Heart left ventricle (tissue), 16 donors: ENCODE measurements around the gene DHRS4L2. TPM values are rescaled to one million over a fixed set of nuclear protein-coding genes. Genes with fewer than 3 reads are reported as not detected.
"Not testable (repeated sequence)": the region's sequence is repeated elsewhere in the genome, so short reads cannot be mapped to it uniquely, and the experiment has no call there.

Experiments used
- ATAC-seq, 4 donors: fragments of 200-7000 bp; cut with Tn5 transposase; one replicate each; pipeline ENCODE4 v1.9.1; 2020 to 2022; ENCODE audit warnings: moderate library complexity in 4 of 4, mild to moderate bottlenecking in 3 of 4, moderate number of reproducible peaks in 1 of 4
- DNase-seq, 5 donors: peaks; one replicate each; pipeline ENCODE4 v3.0.0-alpha.2; 2020
- H3K27ac ChIP-seq, 12 donors: fragments of 200-600 bp; sonication (generic) in 4 of 12; one replicate each; pipeline versions ENCODE4 v1.5.0 to v1.8.0; 2016 to 2022; ENCODE audit warnings: mild to moderate bottlenecking in 2 of 12
- H3K27me3 ChIP-seq, 9 donors: fragments of 200-600 bp; sonication (generic) in 2 of 9; one replicate each; pipeline versions ENCODE4 v1.5.1 to v1.8.0; 2016 to 2022; ENCODE audit warnings: mild to moderate bottlenecking in 3 of 9
- H3K36me3 ChIP-seq, 9 donors: fragments of 200-600 bp; sonication (generic) in 2 of 9; one replicate each; pipeline versions ENCODE4 v1.5.0 to v1.8.0; 2018 to 2022; ENCODE audit warnings: mild to moderate bottlenecking in 2 of 9
- H3K4me1 ChIP-seq, 12 donors: fragments of 200-600 bp; sonication (generic) in 4 of 12; one replicate each; pipeline versions ENCODE4 v1.5.0 to v1.8.0; 2016 to 2022; ENCODE audit warnings: mild to moderate bottlenecking in 3 of 12
- H3K4me3 ChIP-seq, 12 donors: fragments of 200-600 bp; sonication (generic) in 4 of 12; one replicate each; pipeline versions ENCODE4 v1.5.0 to v1.8.0; 2017 to 2022; ENCODE audit warnings: mild to moderate bottlenecking in 9 of 12, moderate library complexity in 4 of 12
- H3K9me3 ChIP-seq, 12 donors: fragments of 200-600 bp; sonication (generic) in 4 of 12; one replicate each; pipeline versions ENCODE4 v1.5.0 to v1.8.0; 2016 to 2022; ENCODE audit warnings: mild to moderate bottlenecking in 1 of 12
- POLR2A ChIP-seq, 2 donors: fragments of 450-650 bp; IDR thresholded peaks; one replicate each; pipeline ENCODE4 v1.6.1; 2017; ENCODE audit warnings: antibody characterized with exemption in 2 of 2, mild to moderate bottlenecking in 2 of 2, moderate library complexity in 2 of 2
- WGBS, 4 donors: extraction: QIAGEN DNeasy Blood & Tissue Kit in 2 of 4; methylation state at CpG; one replicate each; pipeline versions ENCODE4 v1.1.5 to v1.1.7; 2013 to 2018; 5-methylcytosine and 5-hydroxymethylcytosine counted together
- intact Hi-C, 10 donors: fragments of 100-400 bp; cut with DNase I; formaldehyde crosslinking; loops; one replicate each; pipeline versions ENCODE4 v1.11.1 to v1.14.2; 2022
- polyA plus RNA-seq, 2 donors: library from polyadenylated mRNA; stranded (reverse); fragments of 200-250 nt; gene quantifications; one replicate each; pipeline ENCODE4 v1.2.3, GENCODE V29; 2013
- total RNA-seq, 9 donors: library from RNA; depleted of rRNA in 2 of 9; stranded (reverse); fragments of >200 nt in 2 of 9; fragmentation: NEBNext Ultra II Directional in 3 of 9; extraction: Animal tissue kit (Norgen Biotek cat#: 25700) in 3 of 9; gene quantifications; one replicate each; pipeline versions ENCODE4 v1.1.0 to v1.2.4, GENCODE V29; 2016 to 2023
- TF ChIP-seq, protein P1 (sequence below), 12 donors: fragments of 200-600 bp; sonication (generic) in 4 of 12; IDR thresholded peaks; one replicate each; pipeline versions ENCODE4 v1.5.0 to v1.8.0; 2018 to 2022; ENCODE audit warnings: antibody characterized with exemption in 12 of 12, mild to moderate bottlenecking in 5 of 12
- donor health status: ischemic (EF 13 %, LVEDD 7.1; RV severe dilation, severe dysfunction).
- donor health status: healthy with polysubstance abuse.
- donor health status: DM: no; HTN: yes; CAD: no.
- donor health status: DM: no; HTN: no; CAD: no.
- donor health status: ischemic (EF 25% LVEDD 6.9; RV normal size, moderate dysfunction).
- donor health status: ischemic (EF 25% LVEDD 5.7; RV mildly dilated, moderate dysfunction).
- donor health status: healthy.
- donor health status: DM: yes; HTN: yes; CAD: no.
- donor health status: ischemic (EF 35%, LVEDD 5.7; RV mildly dilated, moderate dysfunction).
- donor health status: nonischemic (EF 11% LVEDD 7.7; RV severe dilation, severe dysfunction).
- donor health status: DM: yes; HTN: yes; CAD: no.
- donor health status: PGD.
- donor health status: ischemic (EF 29% LVEDD 5.4; RV normal size, mild dysfunction).
- donor health status: nonischemic (EF 23%, LVEDD 6.1; RV moderate dilation, normal function).

Gene DHRS4L2
- total and polyA plus RNA-seq, 11 donors, result 17.9 to 65.9 (median 27.5) TPM

GRCh38 chr14:24037658-24038037 lies 48.9 kb downstream of the DHRS4L2 start:
- H3K36me3 ChIP-seq, result no peaks in the 10 kb centered on the region
- DNase-seq, result no peak
- intact Hi-C loops, result loop anchor here in 5 of 10 donors (1.0 to 5.0 kb wide), 3 partner anchors 23 to 50 kb away; partner anchors contain the start of gene DHRS4L2 (in 2 of the 5)
- H3K27me3 ChIP-seq, result no peaks in the 10 kb centered on the region
- no peak overlapping the region for H3K4me3 ChIP-seq
- no peak for ATAC-seq
- 71 to 82% (median 77%) methylated on average over 14 of the region's 14 CpGs for WGBS, 4 donors
- H3K9me3 ChIP-seq, result peaks cover 0 to 5% (median under 1%) of the 10 kb centered on the region in 12 donors
- H3K4me1 ChIP-seq, result peaks cover 0 to 16% (median 3%) of the 10 kb centered on the region in 12 donors
- H3K27ac ChIP-seq, result no peak overlapping the region
- TF ChIP-seq, protein P1, sequence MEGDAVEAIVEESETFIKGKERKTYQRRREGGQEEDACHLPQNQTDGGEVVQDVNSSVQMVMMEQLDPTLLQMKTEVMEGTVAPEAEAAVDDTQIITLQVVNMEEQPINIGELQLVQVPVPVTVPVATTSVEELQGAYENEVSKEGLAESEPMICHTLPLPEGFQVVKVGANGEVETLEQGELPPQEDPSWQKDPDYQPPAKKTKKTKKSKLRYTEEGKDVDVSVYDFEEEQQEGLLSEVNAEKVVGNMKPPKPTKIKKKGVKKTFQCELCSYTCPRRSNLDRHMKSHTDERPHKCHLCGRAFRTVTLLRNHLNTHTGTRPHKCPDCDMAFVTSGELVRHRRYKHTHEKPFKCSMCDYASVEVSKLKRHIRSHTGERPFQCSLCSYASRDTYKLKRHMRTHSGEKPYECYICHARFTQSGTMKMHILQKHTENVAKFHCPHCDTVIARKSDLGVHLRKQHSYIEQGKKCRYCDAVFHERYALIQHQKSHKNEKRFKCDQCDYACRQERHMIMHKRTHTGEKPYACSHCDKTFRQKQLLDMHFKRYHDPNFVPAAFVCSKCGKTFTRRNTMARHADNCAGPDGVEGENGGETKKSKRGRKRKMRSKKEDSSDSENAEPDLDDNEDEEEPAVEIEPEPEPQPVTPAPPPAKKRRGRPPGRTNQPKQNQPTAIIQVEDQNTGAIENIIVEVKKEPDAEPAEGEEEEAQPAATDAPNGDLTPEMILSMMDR (IDR thresholded peaks at IDR 0.05), result no peak
- TF ChIP-seq POLR2A (IDR thresholded peaks at IDR 0.05), result no peak

DNA sequence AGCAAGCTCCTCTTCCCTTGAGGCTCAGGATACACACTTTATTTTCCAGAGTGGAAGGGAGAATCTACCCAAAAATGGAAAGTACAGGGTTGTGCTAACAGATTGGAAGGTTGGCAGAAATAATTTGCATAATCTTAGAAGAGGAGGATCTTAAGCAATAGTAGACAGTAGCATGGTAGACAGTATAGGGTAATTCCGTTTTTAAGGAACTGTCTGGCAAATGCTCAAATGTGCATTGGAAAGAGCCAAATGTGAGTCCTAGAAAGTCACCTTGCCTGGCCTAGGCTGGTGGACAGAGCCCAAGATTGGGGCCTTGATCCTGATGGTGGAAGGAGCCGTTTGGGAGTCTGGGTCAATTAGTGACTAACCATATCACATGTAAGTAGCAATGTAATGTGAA lies 50.0 kb downstream of the DHRS4L2 start:
- Histone ChIP-seq H3K4me1 (peaks cover 0 to 13% (median 3%) of the 10 kb centered on the region in 12 donors), H3K9me3 (no peaks in the 10 kb centered on the region), H3K27me3 (no peaks in the 10 kb centered on the region), H3K27ac (no peak overlapping the region), H3K4me3 (no peak overlapping the region), H3K36me3 (no peaks in the 10 kb centered on the region)
- 78 to 97% (median 90%) methylated on average over 2 of the region's 2 CpGs for whole genome bisulfite sequencing, 4 donors
- TF ChIP-seq POLR2A (IDR thresholded peaks at IDR 0.05), result no peak
- ATAC-seq, result no peak
- intact Hi-C loops, result loop anchor here in 2 of 10 donors (5.0 kb wide), 1 partner anchor 51 kb away; the partner anchor contains the start of gene DHRS4L2 (in 2 of the 2)
- DNase-seq, result no peak

GRCh38 chr14:24040692-24041091 lies 52.0 kb downstream of the DHRS4L2 start:
- Histone ChIP-seq H3K9me3 (no peaks in the 10 kb centered on the region), H3K4me3 (no peak overlapping the region), H3K4me1 (peaks cover 0 to 12% (median 3%) of the 10 kb centered on the region in 12 donors), H3K27me3 (no peaks in the 10 kb centered on the region), H3K27ac (no peak overlapping the region), H3K36me3 (no peaks in the 10 kb centered on the region)
- intact Hi-C loops, result no loop called here
- DNase-seq (no peak), ATAC-seq (no peak)
- TF ChIP-seq, protein P1 (IDR thresholded peaks at IDR 0.05), result no peak
- whole genome bisulfite sequencing, 4 donors, result 44 to 58% (median 55%) methylated on average over 2 of the region's 2 CpGs

GRCh38 chr14:24042746-24043145 lies 54.0 kb downstream of the DHRS4L2 start:
- ATAC-seq, result peak in 1 of 4 donors; percentile 39
- H3K9me3 ChIP-seq, result no peaks in the 10 kb centered on the region
- intact Hi-C loops, result no loop called here
- no peak overlapping the region for H3K4me3 ChIP-seq
- no peak for DNase-seq
- H3K36me3 ChIP-seq, result no peaks in the 10 kb centered on the region
- H3K27ac ChIP-seq, result no peak overlapping the region
- no peaks in the 10 kb centered on the region for H3K4me1 ChIP-seq
- no peaks in the 10 kb centered on the region for H3K27me3 ChIP-seq
- WGBS, 4 donors, result 41 to 43% (median 42%) methylated on average over 5 of the region's 5 CpGs
- TF ChIP-seq POLR2A (IDR thresholded peaks at IDR 0.05), result no peak
- TF ChIP-seq, protein P1 (IDR thresholded peaks at IDR 0.05), result no peak

DNA sequence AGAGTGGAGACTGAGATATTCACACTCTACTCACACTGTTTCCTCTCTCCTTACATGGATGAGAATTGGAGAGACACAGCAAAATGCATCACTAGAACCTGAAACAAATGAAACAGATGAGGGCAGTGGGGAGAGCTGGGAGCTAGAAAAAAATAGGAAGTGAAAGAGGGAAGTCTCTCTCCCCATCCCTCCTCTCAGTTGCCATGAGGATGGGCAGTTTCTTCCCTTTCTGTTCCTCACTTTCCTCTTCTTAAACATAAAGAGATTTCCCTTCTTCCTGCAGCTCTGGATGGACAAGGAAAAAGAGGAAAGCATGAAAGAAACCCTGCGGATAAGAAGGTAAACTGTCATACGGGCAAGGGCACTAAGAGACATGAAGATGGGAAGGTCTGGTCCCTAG lies 60.3 kb downstream of the DHRS4L2 start:
- H3K36me3 ChIP-seq, H3K9me3 ChIP-seq, H3K4me3 ChIP-seq, ATAC-seq, DNase-seq, intact Hi-C loops, H3K27ac ChIP-seq, H3K27me3 ChIP-seq: not testable (repeated sequence)
- WGBS, 4 donors, result 74 to 83% (median 81%) methylated on average over 2 of the region's 2 CpGs
- H3K4me1 ChIP-seq, result peaks cover 0 to 18% (median 9%) of the 10 kb centered on the region in 12 donors

DNA sequence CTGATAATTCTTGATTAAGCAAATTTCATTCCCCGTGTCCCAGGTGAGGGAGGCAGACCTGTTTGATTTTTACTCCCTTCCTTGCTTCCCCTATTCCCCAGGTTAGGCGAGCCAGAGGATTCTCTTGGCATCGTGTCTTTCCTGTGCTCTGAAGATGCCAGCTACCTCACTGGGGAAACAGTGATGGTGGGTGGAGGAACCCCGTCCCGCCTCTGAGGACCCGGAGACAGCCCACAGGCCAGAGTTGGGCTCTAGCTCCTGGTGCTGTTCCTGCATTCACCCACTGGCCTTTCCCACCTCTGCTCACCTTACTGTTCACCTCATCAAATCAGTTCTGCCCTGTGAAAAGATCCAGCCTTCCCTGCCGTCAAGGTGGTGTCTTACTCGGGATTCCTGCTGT lies 62.0 kb downstream of the DHRS4L2 start:
- DNase-seq, H3K4me3 ChIP-seq, H3K36me3 ChIP-seq, H3K9me3 ChIP-seq, intact Hi-C loops, H3K27me3 ChIP-seq, H3K27ac ChIP-seq, ATAC-seq: not testable (repeated sequence)
- 73 to 83% (median 80%) methylated on average over 8 of the region's 8 CpGs for WGBS, 4 donors
- peaks cover 0 to 18% (median 9%) of the 10 kb centered on the region in 12 donors for H3K4me1 ChIP-seq
